ENCODE data around the gene CNOT4.
A peak's percentile ranks its signal among the peaks of the same experiment; 100 is the strongest.
"Not testable (repeated sequence)": the region's sequence is repeated elsewhere in the genome, so short reads cannot be mapped to it uniquely, and the experiment has no call there.

The CNOT4 gene

GRCh38 chr7:135512135-135512887 is 2.4 kb upstream of the CNOT4 start:
- peak; percentile 1 to 55 for DNase-seq

GRCh38 chr7:135510592-135511183 is 786 bp upstream of the CNOT4 start:
- peak; percentile 19 to 26 for DNase-seq

DNA sequence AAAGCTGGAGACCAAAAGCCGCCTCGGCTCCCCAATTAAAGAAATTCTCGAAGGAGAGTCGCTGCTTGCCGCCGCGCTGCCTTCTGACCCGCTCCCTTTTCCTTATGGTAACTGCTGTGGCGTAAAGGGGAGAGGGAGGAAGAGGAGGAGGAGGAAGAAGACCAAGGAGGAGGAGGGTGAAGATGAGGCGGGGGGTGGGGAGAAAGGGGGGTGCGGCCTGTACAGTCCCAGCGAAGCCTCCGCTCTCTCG is 388 bp downstream of the CNOT4 start:
- DNase-seq: no peak

- no peak for DNase-seq
These were observed 866 bp downstream of the CNOT4 start for GRCh38 chr7:135508883-135509588.

DNA sequence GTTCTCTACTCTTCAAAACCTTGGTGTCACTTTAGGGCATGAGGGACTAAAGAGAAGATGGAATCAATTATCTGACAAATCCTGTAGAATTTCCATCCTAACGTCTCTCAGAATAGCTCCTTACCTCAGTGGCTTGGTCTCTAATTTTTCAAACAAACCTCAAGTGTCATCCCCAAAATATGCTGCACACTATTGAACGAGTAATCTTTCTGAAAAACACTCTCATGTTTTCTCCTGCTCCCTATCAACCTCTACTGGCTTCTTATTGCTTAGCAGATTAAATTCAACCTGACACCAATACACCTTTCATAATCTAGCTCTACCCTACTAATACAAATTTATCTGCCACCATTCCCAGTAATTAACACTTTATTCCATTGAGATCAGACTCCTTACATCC is 8.5 kb downstream of the CNOT4 start:
- no peak for DNase-seq

- DNase-seq: no peak
These were observed 10.1 kb downstream of the CNOT4 start for GRCh38 chr7:135499818-135500217.

GRCh38 chr7:135497161-135497560 is 12.7 kb downstream of the CNOT4 start:
- not testable (repeated sequence) for DNase-seq

DNA sequence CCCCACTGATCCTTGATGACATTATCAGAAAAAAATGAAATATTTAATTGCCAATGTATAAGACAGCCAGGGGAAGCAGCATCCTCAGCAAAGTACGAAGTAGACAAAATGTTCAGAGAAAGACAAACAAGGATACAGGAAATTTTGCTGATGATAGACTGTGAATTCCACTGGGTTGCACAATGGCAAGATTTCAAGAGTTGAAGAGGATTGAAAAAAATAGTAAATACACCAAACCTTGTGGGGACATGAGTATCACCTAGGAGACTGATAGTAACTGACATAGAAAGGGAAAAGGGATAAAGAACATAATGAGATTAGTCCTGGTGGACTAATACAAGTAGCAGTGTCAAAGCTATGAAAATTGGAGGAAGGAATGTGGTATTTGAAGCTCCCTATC is 16.5 kb downstream of the CNOT4 start:
- DNase-seq: no peak

- DNase-seq: no peak
These were observed 17.8 kb downstream of the CNOT4 start for GRCh38 chr7:135492151-135492550.

DNA sequence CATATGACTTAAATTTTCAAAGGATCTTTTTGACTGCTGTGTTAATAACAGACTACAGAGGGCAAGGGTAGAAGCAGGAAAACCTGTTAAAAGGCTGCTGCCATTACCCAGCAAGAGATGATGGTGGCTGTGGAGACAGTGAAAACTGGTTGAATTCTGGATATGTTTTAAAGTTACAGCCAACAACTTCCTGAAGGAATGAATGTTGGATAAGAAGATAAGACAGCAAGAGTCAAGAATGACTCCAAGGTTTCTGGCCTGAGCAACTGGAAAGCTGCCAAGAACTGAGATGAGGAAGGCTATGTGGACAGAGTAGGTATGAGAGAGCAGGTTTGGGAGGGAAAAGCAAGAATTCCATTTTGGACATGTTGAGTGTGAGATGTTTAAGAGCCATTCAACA is 19.1 kb downstream of the CNOT4 start:
- DNase-seq: no peak

DNA sequence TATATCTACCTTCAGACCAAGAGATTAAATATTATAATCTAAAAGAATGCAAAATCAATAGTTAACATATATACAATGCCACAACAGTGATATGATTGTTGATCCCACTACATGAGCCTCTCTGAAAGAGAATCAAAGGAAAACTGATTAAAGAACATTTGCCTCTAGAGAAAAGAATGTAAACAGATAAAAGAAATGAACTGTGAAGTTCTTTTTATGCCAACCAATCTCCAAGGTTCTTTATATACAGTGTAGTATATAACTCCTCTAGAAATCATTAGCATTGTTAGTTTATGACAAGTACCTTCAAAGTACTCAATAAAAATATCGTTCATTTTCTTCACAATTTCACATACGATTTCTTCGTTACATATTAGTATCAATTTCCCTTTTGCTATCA is 20.1 kb downstream of the CNOT4 start:
- no peak for DNase-seq

DNA sequence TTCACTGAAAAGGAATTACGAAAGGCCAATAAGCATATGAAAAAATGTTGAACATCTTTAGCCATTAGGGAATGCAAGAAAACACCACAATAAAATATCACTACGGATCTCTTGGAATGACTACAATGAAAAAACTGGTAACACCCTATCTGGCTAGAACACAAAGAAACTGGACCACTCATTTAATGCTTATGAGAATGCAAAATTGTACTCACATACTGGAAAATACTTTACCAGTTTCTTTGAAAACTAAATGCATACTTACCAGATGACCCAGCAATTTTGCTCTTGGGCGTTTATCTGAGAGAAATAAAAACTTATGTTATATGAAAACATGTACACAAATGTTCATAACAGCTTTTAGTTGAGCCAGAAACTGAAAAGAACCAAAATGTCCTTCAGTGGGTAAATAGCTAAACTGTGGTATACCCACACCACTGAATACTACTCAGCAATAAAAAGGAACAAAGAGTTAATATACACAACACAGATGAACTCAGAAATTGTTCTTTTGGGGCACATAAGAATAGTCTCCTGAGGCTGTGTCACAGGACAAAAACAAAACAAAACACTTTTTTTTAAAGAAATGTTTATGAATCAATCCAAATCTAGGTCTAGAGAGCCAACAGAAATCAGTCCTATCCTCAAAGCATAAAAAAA is 23.5 kb downstream of the CNOT4 start:
- no peak for DNase-seq

DNA sequence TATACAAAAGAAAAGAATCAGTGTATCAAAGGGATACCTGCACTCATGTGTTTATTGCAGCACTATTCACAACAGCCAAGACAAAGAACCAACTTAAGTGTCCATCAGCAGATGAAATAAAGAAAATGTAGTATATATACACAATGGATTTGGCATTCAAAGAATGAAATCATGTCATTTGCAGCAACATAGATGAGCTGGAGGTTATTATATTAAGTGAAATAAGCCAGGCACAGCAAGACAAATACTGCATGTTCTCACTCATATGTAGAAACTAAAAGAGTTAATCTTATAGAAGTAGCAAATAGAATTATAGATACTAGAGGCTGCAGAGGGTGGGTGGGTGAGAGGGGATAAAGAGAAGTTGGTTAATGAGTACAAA is 28.3 kb downstream of the CNOT4 start:
- no peak for DNase-seq

- DNase-seq: no peak
These were observed 28.8 kb downstream of the CNOT4 start for GRCh38 chr7:135480966-135481597.

GRCh38 chr7:135475521-135475920 is 34.4 kb downstream of the CNOT4 start:
- no peak for DNase-seq

GRCh38 chr7:135469705-135470104 is 40.2 kb downstream of the CNOT4 start:
- not testable (repeated sequence) for DNase-seq

DNA sequence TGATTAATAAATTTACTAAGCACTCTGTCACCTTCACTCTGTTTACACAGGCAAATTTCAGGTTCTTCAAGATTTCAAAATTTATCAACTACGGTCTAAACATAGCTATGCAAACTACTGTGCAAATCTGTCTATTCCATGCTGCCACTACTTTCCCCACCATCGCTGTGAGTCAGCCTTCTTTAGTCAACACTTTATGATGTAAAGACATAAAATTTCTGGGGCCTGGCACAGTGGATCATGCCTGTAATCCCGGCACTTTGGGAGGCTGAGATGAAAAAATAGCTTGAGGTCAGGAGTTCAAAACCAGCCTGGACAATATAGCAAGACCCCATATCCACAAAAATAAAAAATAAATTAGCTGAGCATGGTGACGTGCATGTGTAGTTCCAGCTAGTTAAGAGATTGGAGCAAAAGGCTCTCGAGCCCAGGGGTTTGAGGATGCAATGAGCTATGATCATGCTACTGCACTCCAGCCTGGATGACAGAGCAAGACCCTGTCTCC is 42.6 kb downstream of the CNOT4 start:
- no peak for DNase-seq

- no peak for DNase-seq
These were observed 43.3 kb downstream of the CNOT4 start for GRCh38 chr7:135466442-135467206.

DNA sequence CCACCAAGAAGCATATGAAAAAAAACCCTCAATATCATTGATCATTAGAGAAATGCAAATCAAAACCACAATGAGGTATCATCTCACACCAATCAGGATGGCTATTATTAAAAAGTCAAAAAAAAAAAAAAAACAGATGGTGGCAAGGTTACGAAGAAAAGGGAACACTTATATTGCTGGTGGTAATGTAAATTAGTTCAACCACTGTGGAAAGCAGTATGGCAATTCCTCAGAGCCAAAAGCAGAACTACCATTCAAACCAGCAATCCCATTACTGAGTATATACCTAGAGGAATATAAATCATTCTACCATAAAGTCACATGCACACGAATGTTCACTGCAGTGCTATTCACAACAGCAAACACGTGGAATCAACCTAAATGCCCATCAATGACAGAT is 46.0 kb downstream of the CNOT4 start:
- no peak for DNase-seq

DNA sequence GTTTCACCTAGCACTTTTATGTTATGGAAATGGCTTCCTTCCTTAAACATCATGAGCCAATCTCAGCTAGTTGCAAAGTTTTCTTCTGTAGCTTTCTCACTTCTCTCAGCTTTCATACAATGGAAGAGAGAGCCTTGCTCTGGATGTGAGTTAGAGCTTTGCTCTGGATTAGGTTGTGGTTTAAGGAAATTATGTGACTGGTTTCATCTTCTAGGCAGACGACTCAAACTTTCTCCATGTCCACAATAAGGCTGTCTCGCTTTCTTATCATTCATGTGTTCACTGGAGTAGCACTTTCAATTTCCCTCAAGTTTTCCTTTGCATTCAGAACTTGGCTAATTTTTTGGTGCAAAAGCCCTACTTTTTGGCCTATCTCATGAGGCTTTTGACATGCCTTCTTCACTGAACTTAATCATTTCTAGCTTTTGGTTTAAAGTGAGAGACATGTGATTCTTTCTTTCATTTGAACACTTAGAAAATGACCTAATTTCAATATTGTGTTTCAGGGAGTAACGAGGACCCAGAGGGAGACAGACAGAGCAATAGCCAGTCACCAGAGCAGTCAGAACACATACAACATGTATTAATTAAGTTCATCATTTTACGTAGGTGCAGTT is 49.8 kb downstream of the CNOT4 start:
- no peak for DNase-seq

DNA sequence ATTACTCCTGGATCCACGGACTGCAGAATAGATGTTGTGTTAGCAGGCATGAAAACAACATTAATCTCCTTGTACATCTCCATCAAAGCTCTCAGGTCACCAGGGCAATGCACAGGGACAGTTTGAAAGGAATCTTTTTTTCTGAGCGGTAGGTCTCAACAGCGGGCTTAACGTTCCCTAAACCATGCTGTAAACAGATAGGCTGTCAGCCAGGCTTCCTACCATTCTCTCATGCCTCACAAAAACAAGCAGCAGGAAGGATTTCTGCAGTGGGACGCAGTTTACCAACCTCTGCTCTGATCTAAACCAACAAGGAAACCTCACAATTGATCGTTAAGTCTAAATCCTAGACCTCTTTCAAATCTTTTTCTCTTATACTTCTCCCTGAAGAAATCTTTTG is 50.8 kb downstream of the CNOT4 start:
- DNase-seq: no peak

GRCh38 chr7:135454060-135454459 is 55.8 kb downstream of the CNOT4 start:
- no peak for DNase-seq
